IPS-18c (cell line): ENCODE data around the gene EP400.
"Not testable (repeated sequence)": the region's sequence is repeated elsewhere in the genome, so short reads cannot be mapped to it uniquely, and the experiment has no call there.

Experiments
- H3K4me3 ChIP-seq: 2 replicates; pipeline ENCODE4 v1.7.0; 2013; ENCODE audit warnings: low read depth, mild to moderate bottlenecking, low read length, moderate library complexity; ENCODE audit not compliant: insufficient read depth
- H3K9me3 ChIP-seq: one replicate; pipeline ENCODE4 v1.6.1; 2013; ENCODE audit warnings: mild to moderate bottlenecking, low read length, moderate library complexity; ENCODE audit not compliant: control insufficient read depth, insufficient read depth

EP400 gene

DNA sequence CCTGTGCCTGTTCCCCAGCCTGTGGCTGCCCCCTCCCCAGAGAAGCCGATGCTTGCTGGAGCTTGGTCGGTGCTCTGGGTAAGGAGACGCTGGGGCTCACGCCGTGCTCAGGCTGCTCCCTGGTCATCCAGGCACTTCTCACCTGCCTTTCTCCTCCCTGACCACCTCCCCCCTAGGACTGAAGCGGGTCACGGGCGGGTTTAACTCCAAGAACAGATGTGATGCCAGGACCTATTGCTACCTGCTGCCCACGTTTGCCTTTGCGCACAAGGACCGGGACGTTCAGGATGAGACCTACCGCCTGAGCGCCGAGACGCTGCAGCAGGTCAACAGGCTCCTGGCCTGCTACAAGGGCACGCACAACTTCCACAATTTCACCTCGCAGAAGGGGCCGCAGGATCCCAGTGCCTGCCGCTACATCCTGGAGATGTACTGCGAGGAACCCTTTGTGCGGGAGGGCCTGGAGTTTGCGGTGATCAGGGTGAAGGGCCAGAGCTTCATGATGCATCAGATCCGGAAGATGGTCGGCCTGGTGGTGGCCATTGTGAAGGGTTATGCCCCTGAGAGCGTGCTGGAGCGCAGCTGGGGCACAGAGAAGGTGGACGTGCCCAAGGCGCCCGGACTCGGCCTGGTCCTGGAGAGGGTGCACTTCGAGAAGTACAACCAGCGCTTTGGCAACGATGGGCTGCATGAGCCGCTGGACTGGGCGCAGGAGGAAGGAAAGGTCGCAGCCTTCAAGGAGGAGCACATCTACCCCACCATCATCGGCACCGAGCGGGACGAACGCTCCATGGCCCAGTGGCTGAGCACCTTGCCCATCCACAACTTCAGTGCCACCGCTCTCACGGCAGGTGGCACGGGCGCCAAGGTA lies 8.4 kb upstream of the EP400 start:
- Histone ChIP-seq H3K9me3 (no peaks in the 10 kb centered on the region), H3K4me3 (no peak overlapping the region)

DNA sequence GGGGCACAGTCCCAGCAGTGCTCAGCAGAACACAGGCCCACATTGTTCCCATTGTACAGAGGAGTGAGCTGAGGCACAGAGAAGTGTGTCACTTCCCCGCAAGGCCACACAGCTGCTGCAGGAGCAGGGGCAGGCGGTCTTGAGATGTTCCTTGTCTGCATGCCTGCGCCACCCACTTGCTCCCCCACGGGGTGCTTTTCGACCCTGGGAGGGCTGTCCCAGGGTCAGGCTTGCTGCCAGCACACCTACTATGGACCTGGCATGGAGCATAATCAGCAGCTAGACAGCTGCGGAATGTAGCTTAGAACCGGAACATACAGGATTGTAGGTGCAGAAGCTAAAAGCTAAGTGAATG lies 7.8 kb upstream of the EP400 start:
- no peaks in the 10 kb centered on the region for H3K9me3 ChIP-seq
- H3K4me3 ChIP-seq, result no peak overlapping the region

DNA sequence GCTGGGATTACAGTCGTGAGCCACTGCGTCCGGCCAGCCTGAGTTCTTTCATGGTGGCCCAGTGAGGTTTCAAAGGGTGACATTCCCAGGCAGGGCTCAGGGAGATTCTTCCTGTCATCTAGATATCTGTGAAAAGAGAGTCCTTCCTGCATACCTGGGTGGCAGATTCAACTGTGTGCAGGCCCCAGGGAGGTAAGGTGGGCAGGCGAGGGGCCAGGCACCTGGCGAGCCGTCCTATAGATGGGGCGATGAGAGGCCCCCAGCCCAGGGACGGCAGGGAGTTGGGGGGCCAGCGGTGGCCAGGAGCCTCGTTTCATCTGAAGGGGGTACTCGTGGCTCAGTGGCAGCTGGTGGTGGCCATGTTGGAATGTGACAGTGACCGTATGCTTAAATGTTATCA lies 7.1 kb upstream of the EP400 start:
- Histone ChIP-seq H3K4me3 (no peak overlapping the region), H3K9me3 (no peaks in the 10 kb centered on the region)

DNA sequence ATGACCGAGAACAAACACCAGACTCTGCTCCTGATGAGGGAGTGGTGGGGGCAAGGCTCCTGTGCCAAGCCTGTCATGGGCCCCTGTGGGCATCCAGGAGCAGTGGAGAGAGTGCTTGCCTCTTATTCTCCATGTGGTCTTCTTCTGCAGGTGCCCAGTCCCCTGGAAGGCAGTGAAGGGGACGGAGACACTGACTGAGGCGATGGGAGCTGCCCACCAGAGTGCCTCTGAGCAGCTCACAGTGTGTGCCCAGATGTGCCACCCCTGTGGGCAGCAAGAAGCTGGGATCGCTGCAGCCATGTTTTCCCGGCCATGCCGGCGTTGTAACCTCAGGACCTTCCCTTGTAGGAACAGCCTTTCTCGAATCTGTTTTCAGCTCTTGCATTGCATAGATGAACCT lies 6.4 kb upstream of the EP400 start:
- Histone ChIP-seq H3K4me3 (no peak overlapping the region), H3K9me3 (no peaks in the 10 kb centered on the region)

DNA sequence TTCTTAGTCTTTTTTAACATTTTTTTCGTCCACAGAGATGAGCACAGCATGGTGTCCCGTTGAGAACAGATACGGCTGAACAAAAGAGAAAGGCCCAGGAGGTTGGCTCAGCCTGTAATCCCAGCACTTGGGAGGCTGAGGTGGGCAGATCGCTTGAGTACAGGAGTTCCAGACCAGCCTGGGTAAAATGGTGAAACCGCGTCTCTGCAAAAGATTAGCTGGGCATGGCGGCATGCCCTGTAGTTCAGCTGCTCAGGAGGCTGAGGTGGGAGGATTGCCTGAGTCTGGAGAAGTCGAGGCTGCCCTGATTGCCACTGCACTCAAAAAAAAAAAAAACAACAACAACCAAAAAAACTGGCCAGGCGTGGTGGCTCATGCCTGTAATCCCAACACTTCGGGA lies 5.9 kb upstream of the EP400 start:
- H3K4me3 ChIP-seq, result no peak overlapping the region
- H3K9me3 ChIP-seq, result no peaks in the 10 kb centered on the region

DNA sequence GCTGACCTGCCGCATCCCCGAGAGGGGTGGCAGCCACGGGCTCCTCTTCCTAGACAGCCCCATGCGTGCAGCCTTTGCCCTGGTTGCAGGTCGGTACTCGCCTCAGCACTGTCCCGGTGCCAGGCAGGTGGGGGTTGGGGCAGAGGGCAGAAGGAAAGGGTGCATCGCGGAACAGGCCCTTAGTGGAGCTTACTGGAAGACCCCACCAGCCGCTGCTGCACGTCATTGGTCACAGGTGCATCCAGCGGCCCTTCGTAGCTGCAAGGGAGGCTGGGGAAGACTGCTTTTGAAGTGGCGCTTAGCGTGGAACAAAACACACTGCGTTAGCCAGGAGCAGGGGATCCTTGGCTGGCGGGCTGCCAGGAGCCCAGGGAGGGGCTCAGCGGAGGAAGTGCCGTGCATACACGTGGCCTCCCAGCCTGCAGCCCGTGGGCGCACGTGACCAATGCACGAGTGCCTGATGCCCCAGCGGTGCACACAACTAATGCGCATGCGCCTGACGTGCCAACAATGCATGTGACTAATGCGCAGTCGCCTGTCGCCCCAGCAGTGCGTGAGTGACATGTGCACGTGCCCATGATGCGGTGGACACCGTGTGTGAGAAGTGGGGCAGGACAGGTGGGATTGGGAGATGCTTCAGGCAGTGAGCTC lies 5.0 kb upstream of the EP400 start:
- Histone ChIP-seq H3K9me3 (no peaks in the 10 kb centered on the region), H3K4me3 (no peak overlapping the region)

DNA sequence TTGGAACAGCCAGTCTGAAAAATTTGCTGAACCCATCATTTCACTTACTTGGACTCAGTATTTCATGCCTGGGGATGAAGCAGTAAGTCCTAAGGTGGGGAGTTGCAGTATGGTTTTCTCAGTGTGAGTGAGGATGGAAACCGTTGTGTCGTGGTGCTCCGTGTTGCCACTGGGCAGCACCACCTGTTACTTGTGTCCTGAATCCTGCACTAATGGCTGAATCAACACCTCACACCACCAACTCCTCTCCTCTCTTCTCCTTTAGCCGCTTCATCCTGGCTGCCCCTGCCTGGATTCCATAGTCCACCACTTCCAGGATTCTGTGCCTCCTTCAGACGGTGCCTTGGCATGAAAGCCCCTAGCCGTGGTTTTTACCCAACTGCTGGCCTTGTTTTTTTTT lies 3.0 kb upstream of the EP400 start:
- Histone ChIP-seq H3K4me3 (no peak overlapping the region), H3K9me3 (no peaks in the 10 kb centered on the region)

DNA sequence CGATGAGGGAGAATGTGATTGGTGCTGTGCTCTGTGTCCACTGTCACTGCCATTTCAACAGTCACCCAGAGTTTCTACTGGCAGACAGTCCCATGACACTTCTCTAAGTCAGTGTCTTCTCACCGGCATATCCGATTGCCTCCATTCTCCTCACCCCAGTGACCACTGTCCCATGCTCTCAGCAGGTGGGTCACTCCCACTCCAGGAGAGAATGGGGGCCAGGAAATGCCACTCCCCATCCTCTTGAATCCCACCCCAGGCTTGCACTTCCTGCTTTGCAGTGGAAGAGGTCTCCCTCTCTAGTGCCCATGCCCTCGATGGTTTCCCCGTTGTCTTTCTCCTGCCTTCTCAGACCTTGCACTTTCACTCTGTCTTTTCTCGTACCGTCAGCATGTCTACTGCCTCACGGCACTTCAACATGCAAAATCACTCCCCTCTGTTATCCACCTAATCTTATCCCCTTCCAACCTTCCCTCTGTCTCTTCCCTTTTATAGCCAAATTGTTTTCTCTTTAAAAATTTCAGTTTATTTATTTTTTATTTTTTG lies 2.2 kb upstream of the EP400 start:
- Histone ChIP-seq H3K4me3 (no peak overlapping the region), H3K9me3 (no peaks in the 10 kb centered on the region)

DNA sequence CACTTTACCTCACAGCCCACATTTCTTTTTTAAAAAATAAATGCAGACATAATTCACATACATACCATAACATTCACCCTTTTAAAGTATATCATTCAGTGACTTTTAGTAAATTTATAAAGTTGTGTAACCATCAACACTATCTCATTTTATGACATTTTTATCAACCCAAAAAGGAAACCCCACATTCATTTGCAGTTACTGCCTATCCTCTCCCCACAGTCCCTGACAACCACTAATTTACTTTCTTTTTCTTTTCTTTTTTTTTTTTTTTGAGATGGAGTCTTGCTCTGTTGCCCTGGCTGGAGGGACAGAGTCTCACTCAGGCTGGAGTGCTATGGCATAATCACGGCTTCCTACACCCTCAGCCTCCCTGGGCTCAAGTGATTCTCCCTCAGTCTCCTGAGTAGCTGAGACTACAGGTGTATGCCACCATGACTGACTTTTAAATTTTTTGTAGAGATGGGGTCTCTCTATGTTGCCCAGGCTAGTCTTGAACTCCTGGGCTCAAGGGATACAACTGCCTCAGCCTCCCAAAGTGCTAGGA lies 1.5 kb upstream of the EP400 start:
- Histone ChIP-seq H3K4me3 (no peak overlapping the region), H3K9me3 (no peaks in the 10 kb centered on the region)

DNA sequence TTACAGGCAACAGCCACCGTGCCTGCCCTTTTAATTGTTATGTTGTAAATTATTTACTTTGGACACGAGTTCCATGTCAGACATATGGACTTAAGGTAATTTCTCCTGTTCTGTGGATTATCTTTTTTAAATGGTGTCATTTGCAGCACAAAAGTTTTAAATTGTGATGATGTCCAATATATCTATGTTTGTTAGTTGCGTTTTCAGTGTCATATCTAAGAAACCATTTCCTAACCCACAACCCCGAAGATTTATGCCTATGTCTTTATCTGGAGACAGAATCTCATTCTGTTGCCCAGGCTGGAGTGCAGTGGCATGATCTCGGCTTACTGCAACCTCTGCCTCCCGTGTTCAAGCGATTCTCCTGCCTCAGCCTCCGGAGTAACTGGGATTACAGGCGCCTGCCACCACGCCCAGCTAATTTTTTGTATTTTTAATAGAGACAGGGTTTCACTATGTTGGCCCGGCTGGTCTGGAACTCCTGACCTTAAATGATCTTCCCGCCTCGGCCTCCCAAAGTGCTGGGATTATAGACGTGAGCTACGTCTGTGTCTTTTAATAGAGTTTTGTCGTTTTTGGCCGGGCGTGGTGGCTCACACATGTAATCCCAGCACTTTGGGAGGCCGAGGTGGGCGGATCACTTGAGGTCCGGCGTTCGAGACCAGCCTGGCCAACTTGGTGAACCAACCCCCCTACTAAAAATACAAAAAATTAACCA lies 870 bp upstream of the EP400 start:
- not testable (repeated sequence) for H3K4me3 ChIP-seq, H3K9me3 ChIP-seq

DNA sequence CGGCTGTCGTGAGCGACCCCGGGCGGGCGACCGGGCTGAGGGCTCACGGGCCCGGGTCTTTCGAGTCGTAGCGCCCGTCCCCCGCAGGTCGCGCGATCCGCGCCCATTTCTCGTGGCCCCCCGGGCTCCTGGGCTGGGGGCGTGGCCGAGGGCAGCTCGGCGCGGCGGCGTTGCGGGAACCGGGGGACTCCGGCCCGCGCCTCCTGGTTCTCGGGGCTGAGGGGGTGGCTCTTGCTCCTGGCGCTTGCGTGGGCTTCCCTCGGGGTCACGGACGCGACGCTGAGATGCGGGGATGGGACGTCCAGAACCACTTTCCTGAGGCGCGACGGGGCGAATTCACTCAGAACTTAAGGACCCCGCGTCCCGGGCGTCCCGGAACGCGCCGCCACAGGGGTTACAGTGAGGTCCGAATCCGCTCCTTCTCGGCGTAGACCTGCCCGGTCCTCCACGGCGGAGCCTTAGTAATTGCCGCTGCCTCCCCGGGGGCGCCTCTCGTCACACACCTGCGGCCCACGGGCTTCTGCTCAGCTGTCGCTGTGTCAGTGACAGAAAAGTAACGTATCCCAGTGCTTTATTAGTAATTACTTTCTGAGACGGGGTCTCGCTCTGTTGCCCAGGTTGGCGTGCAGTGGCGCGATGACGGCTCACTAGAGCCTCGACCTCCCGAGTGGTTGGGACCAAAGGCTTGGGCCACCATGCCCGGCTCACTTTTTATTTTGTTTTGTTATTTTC lies 606 bp downstream of the EP400 start:
- H3K4me3 ChIP-seq, result peak overlapping the region; percentile 85
- H3K9me3 ChIP-seq, result no peaks in the 10 kb centered on the region

DNA sequence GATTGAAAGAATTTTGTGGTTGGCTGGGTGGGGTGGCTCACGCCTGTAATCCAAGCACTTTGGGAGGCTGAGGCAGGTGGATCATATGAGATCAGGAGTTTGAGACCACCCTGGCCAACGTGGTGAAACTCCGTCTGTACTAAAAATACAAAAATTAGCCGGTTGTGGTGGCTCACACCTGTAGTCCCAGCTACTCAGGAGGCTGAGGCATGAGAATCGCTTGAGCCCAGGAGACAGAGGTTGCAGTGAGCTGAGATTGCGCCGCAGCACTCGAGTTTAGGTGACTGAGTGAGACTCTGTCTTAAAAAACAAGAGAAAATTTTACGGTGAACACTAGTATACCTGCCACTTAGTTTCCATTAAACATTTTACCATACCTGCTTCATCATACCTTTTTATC lies 4.1 kb downstream of the EP400 start:
- not testable (repeated sequence) for H3K4me3 ChIP-seq, H3K9me3 ChIP-seq

DNA sequence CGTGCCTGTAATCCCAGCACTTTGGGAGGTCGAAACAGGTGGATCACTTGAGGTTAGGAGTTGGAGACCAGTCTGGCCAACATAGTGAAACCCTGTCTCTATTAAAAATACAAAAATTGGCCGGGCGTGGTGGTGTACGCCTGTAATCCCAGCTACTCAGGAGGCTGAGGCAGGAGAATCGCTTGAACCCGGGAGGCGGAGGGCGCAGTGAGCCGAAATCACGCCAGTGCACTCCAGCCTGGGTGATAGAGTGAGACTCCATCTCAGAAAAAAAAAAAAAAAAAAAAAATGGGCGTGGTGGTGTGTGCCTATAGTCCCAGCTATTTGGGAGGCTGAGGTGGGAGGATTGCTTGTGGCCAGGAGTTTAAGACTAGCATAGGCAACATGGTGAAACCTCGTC lies 4.7 kb downstream of the EP400 start:
- not testable (repeated sequence) for H3K9me3 ChIP-seq, H3K4me3 ChIP-seq

DNA sequence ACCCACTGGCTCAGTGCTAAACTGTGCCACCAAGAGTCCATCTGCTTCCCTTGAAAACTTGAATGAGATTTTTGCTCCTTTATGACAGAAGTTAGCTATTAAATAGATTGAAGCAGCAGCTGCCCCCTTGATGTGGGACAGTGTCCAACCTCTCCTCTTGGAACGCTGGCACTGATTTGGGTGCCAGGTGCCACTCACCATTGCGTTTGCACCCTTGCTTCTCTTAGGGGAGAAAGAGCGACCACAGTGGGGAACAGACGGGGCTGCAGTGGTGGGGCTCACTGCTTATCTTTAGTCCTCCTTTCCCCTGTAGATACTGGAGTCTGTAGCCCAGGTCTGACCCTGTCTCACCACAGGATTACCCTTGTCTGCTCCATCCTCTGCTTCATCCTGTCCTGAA lies 9.4 kb downstream of the EP400 start:
- no peak overlapping the region for H3K4me3 ChIP-seq
- H3K9me3 ChIP-seq, result no peaks in the 10 kb centered on the region

DNA sequence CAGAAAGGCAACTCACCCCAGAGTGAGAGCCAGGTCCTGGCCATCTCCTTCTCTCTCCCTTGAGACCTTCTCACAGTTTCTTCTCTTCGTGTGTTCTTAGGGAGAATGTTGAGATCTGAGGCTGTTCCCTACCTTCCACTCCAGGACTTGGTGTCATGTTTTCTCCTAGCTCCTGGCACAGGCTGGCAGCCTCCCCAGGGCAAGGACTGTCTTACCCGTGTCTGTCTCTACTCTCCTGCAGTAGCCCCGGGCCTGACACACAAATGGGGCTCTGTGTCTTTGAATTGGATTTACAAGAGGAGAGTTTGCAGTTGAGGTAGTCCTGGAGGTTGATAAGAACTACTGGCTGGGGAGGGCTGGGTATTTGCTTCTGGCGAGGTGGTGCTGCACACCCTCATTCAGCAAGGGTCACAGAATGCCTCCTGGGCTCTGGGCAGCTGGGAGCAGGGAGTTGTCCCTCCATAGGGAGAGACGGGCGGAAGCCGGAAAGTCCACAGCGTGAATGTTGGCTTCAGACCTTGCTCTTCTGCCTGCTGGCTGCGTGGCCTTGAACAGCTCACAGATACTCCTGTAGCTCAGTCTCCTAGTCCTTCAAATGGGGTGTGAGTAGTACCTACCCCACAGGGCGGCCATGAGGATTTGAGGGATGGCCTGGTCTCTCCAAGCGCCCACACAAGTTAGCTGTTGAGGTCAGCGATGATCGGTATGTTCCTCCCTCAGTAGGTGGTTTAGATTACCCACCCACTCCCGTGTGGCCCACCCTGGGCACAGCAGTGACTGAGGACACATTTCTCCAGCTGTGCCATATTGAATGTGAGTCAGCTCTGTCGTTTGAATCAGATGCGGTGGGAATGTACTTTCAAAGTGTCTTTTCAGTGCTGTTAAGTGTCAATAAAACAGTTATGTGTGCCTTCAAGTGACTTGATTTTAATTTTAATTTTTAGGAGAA lies 10.2 kb downstream of the EP400 start:
- Histone ChIP-seq H3K4me3 (no peak overlapping the region), H3K9me3 (no peaks in the 10 kb centered on the region)

DNA sequence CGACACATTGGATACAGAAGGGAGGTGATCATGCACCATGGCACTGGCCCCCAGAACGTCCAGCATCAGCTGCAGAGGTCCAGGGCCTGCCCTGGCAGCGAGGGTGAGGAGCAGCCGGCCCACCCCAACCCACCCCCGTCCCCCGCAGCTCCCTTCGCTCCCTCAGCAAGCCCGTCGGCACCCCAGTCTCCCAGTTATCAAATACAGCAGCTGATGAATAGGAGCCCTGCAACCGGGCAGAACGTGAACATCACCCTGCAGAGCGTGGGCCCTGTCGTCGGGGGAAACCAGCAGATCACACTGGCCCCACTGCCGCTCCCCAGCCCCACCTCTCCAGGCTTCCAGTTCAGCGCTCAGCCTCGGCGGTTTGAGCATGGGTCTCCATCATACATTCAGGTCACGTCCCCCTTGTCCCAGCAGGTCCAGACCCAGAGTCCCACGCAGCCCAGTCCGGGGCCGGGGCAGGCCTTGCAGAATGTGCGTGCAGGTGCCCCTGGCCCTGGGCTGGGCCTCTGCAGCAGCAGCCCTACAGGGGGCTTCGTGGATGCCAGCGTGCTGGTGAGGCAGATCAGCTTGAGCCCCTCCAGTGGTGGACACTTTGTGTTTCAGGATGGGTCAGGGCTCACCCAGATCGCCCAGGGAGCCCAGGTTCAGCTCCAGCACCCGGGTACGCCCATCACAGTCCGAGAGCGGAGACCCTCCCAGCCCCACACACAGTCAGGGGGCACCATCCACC lies 11.0 kb downstream of the EP400 start:
- H3K4me3 ChIP-seq, H3K9me3 ChIP-seq: not testable (repeated sequence)
